Natural killer cell (primary cell): ENCODE results near the gene FHIT. TPM values are rescaled to one million over a fixed set of nuclear protein-coding genes. Genes with fewer than 3 reads are reported as not detected.

Experiments used
- ATAC-seq, 3 donors: fragments of 150-1000 bp in 2 of 3; fragments of 200-7000 bp in 1 of 3; cut with Tn5 transposase; 1 replicate in 1 of 3; 2 replicates in 2 of 3; pipeline ENCODE4 v1.10.0; 2021; ENCODE audit warnings: mild to moderate bottlenecking in 2 of 3, moderate library complexity in 2 of 3
- DNase-seq, 2 donors: peaks; one replicate each; pipeline versions ENCODE4 v3.0.0 to v3.0.0-alpha.2; 2013 to 2021; ENCODE audit warnings: mixed read lengths in 1 of 2
- H3K27ac ChIP-seq: one replicate; pipeline ENCODE4 v1.5.1; 2013; ENCODE audit warnings: mild to moderate bottlenecking, low read length
- H3K27me3 ChIP-seq: one replicate; pipeline ENCODE4 v1.6.1; 2013; ENCODE audit warnings: low read length; ENCODE audit not compliant: control insufficient read depth, insufficient read depth
- H3K36me3 ChIP-seq: one replicate; pipeline ENCODE4 v1.6.1; 2013; ENCODE audit warnings: low read length; ENCODE audit not compliant: control insufficient read depth, insufficient read depth
- H3K4me1 ChIP-seq: one replicate; pipeline ENCODE4 v1.6.1; 2013; ENCODE audit warnings: low read length; ENCODE audit not compliant: control insufficient read depth, insufficient read depth
- H3K4me3 ChIP-seq: one replicate; pipeline ENCODE4 v1.5.1; 2013; ENCODE audit warnings: low read length
- H3K9me3 ChIP-seq: one replicate; pipeline ENCODE4 v1.6.1; 2013; ENCODE audit warnings: low read length; ENCODE audit not compliant: control insufficient read depth, insufficient read depth
- H3K27ac Mint-ChIP-seq, 2 donors: one replicate each; pipeline ENCODE4 v1.8.0; 2022; ENCODE audit warnings: mild to moderate bottlenecking in 2 of 2, mixed read lengths in 2 of 2, moderate library complexity in 1 of 2
- H3K27me3 Mint-ChIP-seq, 2 donors: one replicate each; pipeline ENCODE4 v1.8.0; 2022; ENCODE audit warnings: low read depth in 2 of 2, mixed read lengths in 2 of 2
- H3K36me3 Mint-ChIP-seq: one replicate; pipeline ENCODE4 v1.8.0; 2022; ENCODE audit warnings: mixed read lengths
- H3K4me1 Mint-ChIP-seq, 2 donors: one replicate each; pipeline ENCODE4 v1.8.0; 2022; ENCODE audit warnings: mixed read lengths in 2 of 2
- H3K4me3 Mint-ChIP-seq: one replicate; pipeline ENCODE4 v1.8.0; 2022; ENCODE audit warnings: mild to moderate bottlenecking, moderate library complexity, mixed read lengths
- H3K9me3 Mint-ChIP-seq, 2 donors: one replicate each; pipeline ENCODE4 v1.8.0; 2022; ENCODE audit warnings: mixed read lengths in 2 of 2
- WGBS: methylation state at CpG from one replicate; pipeline ENCODE4 v1.1.7; 2013; ENCODE audit warnings: missing lambda C conversion rate; ENCODE audit not compliant: insufficient coverage; 5-methylcytosine and 5-hydroxymethylcytosine counted together
- intact Hi-C: fragments of 100-400 bp; cut with micrococcal nuclease; formaldehyde crosslinking; loops from one replicate; pipeline ENCODE4 v1.14.2; 2022
- total RNA-seq, 4 donors: library from RNA; stranded (reverse); fragments of 120-200 nt in 1 of 4; gene quantifications; one replicate each; pipeline versions ENCODE4 v1.2.3 to v1.2.4, GENCODE V29; 2013 to 2022
- TF ChIP-seq, protein P1 (sequence below): fragments of 200-600 bp; IDR thresholded peaks from one replicate; pipeline ENCODE4 v1.8.0; 2022; ENCODE audit warnings: antibody characterized with exemption

Gene FHIT
- total RNA-seq, 3 donors from 2014 or later (not counting 1 experiment from before 2014, with no cell fraction given), result 2.7 to 6.1 (median 3.3) TPM

DNA sequence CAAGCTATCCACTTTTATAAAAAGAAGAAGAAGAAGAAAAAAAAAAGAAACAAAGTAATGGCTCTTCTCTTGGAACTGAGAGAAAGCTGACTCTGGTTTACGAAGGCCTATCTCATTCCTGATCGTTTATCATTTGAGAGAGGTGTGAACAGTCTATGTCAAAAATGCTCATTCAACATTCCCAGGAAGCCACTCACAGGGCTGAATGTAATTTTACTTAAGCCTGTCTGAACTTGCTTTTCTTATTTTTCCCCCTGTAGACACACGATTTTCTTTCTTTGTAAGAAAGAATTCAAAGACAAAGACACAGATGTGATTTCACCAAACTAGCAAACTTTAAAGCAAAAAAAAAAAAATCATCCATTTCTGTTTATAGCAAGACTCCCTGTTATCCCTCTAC lies 805.8 kb downstream of the FHIT start:
- H3K4me1 Mint-ChIP-seq, result no peaks in the 10 kb centered on the region
- H3K27me3 Mint-ChIP-seq, result no peaks in the 10 kb centered on the region
- Histone ChIP-seq H3K36me3 (no peaks in the 10 kb centered on the region), H3K4me1 (no peaks in the 10 kb centered on the region), H3K4me3 (no peak overlapping the region), H3K9me3 (no peaks in the 10 kb centered on the region), H3K27ac (no peak overlapping the region), H3K27me3 (no peaks in the 10 kb centered on the region)
- H3K36me3 Mint-ChIP-seq, result no peaks in the 10 kb centered on the region
- intact Hi-C loops, result no loop called here
- DNase-seq, result no peak
- no peak overlapping the region for H3K4me3 Mint-ChIP-seq
- ATAC-seq, result no peak
- H3K27ac Mint-ChIP-seq, result no peak overlapping the region
- TF ChIP-seq, protein P1, sequence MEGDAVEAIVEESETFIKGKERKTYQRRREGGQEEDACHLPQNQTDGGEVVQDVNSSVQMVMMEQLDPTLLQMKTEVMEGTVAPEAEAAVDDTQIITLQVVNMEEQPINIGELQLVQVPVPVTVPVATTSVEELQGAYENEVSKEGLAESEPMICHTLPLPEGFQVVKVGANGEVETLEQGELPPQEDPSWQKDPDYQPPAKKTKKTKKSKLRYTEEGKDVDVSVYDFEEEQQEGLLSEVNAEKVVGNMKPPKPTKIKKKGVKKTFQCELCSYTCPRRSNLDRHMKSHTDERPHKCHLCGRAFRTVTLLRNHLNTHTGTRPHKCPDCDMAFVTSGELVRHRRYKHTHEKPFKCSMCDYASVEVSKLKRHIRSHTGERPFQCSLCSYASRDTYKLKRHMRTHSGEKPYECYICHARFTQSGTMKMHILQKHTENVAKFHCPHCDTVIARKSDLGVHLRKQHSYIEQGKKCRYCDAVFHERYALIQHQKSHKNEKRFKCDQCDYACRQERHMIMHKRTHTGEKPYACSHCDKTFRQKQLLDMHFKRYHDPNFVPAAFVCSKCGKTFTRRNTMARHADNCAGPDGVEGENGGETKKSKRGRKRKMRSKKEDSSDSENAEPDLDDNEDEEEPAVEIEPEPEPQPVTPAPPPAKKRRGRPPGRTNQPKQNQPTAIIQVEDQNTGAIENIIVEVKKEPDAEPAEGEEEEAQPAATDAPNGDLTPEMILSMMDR, result no peak
- no peaks in the 10 kb centered on the region for H3K9me3 Mint-ChIP-seq
- 83% methylated on average over 3 of the region's 3 CpGs for WGBS

- H3K36me3 Mint-ChIP-seq, result no peaks in the 10 kb centered on the region
- intact Hi-C loops, result no loop called here
- no peak overlapping the region for H3K27ac Mint-ChIP-seq
- no peak for DNase-seq
- WGBS, result 70% methylated on average over 5 of the region's 5 CpGs
- no peaks in the 10 kb centered on the region for H3K9me3 ChIP-seq
- H3K36me3 ChIP-seq, result no peaks in the 10 kb centered on the region
- H3K4me3 Mint-ChIP-seq, result no peak overlapping the region
- H3K4me1 Mint-ChIP-seq, result no peaks in the 10 kb centered on the region
- H3K27me3 ChIP-seq, result no peaks in the 10 kb centered on the region
- H3K9me3 Mint-ChIP-seq, result no peaks in the 10 kb centered on the region
- TF ChIP-seq, protein P1, result no peak
- ATAC-seq, result no peak
- no peak overlapping the region for H3K4me3 ChIP-seq
- no peaks in the 10 kb centered on the region for H3K4me1 ChIP-seq
- no peak overlapping the region for H3K27ac ChIP-seq
- H3K27me3 Mint-ChIP-seq, result no peaks in the 10 kb centered on the region
Observed at GRCh38 chr3:60444898-60445437, 806.3 kb downstream of the FHIT start.

DNA sequence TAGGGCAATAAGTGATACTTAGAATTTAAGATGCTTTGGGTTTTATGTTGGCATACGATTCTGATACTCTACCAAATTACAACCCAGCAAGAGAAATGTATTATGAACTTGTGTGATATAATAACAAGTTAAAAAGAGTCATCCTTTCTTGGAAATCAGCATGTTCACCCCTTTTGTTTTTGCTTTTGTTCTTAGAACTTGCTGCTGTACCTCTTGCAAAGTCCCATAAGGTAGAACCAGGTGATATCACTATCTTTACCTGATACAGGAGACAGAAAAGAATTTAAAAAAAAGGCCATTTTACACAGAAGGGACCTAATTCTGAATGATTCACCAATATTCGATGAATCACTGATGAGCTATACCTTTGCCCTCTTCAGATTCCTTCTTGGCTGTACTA lies 810.4 kb downstream of the FHIT start:
- no peak overlapping the region for H3K4me3 ChIP-seq
- H3K27ac Mint-ChIP-seq, result no peak overlapping the region
- no peaks in the 10 kb centered on the region for H3K27me3 ChIP-seq
- DNase-seq, result no peak
- no peaks in the 10 kb centered on the region for H3K9me3 Mint-ChIP-seq
- H3K4me1 ChIP-seq, result no peaks in the 10 kb centered on the region
- 92% methylated on average over 1 of the region's 2 CpGs for WGBS
- no peaks in the 10 kb centered on the region for H3K4me1 Mint-ChIP-seq
- ATAC-seq, result no peak
- no peaks in the 10 kb centered on the region for H3K27me3 Mint-ChIP-seq
- intact Hi-C loops, result no loop called here
- H3K36me3 Mint-ChIP-seq, result no peaks in the 10 kb centered on the region
- H3K36me3 ChIP-seq, result no peaks in the 10 kb centered on the region
- no peak overlapping the region for H3K4me3 Mint-ChIP-seq
- TF ChIP-seq, protein P1, result no peak
- no peak overlapping the region for H3K27ac ChIP-seq
- no peaks in the 10 kb centered on the region for H3K9me3 ChIP-seq

DNA sequence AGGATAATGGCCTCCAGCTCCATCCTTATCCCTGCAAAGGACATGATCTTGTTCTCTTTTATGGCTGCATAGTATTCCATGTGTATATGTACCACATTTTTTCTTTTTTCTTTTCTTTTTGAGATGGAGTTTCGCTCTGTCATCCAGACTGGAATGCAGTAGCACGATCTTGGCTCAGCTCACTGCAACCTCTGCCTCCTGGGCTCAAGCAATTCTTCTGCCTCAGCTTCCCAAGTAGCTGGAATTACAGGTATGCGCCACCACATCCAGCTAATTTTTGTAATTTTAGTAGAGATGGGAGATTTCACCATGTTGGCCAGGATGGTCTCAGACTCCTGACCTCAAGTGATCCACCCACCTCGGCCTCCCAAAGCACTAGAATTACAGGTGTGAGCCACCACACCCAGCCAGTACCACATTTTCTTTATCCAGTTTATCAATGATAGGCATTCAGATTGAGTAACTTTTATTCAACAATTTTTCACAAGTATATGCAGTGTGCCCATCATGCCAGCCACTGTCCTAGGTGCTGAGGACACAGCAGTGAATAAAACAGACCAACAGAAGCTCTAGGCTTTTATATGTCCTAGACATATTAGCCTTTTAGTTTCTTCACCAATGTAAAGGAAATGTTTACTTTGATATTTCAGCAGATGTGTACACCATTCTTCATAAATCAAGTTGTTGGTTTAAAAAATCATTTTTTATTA lies 815.2 kb downstream of the FHIT start:
- DNase-seq, result no peak
- no peaks in the 10 kb centered on the region for H3K27me3 Mint-ChIP-seq
- Histone ChIP-seq H3K27ac (no peak overlapping the region), H3K9me3 (no peaks in the 10 kb centered on the region), H3K36me3 (no peaks in the 10 kb centered on the region), H3K4me1 (no peaks in the 10 kb centered on the region), H3K4me3 (no peak overlapping the region), H3K27me3 (no peaks in the 10 kb centered on the region)
- no peak for ATAC-seq
- WGBS, result 89% methylated on average over 4 of the region's 4 CpGs
- no peak overlapping the region for H3K4me3 Mint-ChIP-seq
- no peaks in the 10 kb centered on the region for H3K9me3 Mint-ChIP-seq
- intact Hi-C loops, result no loop called here
- no peaks in the 10 kb centered on the region for H3K36me3 Mint-ChIP-seq
- H3K4me1 Mint-ChIP-seq, result no peaks in the 10 kb centered on the region
- TF ChIP-seq, protein P1, result no peak
- no peak overlapping the region for H3K27ac Mint-ChIP-seq
